ENCODE data around the gene CSNK1E.
A peak's percentile ranks its signal among the peaks of the same experiment; 100 is the strongest.

CSNK1E gene

GRCh38 chr22:38327396-38327795, 10.2 kb upstream of the CSNK1E start:
- DNase-seq, result no peak

DNA sequence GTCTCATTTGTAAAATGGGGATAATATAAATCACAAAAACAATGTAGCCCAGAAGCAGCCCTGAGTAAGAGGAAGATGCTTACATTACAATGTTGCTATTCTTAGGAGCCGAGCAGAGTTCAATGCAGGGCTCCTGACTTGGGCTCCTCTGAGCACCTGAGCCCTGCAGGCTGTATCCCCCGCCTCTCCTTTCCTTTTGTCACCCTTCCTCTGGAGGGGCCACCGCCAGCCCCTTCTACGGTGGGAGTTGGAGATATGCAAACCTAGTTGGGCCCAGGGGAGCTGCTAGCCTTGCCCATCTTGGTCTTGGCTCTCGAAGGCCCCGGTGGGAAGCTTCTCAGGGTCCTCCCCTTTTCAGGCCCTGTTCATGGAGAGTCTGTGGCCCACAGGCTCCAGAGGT, 8.4 kb upstream of the CSNK1E start:
- no peak for DNase-seq

DNA sequence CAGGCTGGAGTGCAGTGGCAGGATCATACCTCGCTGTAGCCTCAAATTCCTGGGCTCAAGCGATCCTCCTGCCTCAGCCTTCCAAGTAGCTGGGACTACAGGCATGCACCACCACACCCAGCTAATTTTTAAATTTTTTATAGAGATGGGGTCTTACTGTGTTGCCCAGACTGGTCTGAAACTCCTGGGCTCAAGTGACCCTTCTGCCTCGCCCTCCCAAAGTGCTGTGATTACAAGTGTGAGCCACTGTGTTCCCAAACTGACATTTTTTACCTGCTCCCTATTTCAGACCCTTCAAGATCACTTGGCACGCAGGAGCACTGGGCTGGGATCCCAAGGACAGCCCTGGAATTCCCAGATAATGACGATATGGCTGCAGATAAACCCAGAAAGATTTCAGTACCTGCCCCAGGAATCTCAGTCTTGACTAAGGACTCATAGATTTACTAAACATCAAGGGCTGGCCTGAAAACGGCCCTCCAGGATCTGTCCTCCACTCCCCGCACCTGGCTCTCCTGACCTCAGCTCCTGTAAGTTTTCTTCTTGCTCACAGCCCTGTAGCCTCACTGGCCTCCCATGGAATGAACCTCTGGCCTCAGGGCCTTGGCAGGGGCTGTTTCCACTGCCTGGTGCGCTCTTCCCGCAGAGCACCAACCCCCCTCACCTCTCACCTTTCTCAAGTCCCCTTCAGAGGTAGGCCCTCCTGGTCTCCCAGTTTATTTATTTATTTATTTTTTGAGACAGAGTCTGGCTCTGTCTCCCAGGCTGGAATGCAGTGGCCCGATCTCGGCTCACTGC, 3.6 kb upstream of the CSNK1E start:
- no peak for DNase-seq

- no peak for DNase-seq
These were observed 1.9 kb upstream of the CSNK1E start for GRCh38 chr22:38318792-38319773.

GRCh38 chr22:38317995-38318715, 922 bp upstream of the CSNK1E start:
- DNase-seq, result no peak

DNA sequence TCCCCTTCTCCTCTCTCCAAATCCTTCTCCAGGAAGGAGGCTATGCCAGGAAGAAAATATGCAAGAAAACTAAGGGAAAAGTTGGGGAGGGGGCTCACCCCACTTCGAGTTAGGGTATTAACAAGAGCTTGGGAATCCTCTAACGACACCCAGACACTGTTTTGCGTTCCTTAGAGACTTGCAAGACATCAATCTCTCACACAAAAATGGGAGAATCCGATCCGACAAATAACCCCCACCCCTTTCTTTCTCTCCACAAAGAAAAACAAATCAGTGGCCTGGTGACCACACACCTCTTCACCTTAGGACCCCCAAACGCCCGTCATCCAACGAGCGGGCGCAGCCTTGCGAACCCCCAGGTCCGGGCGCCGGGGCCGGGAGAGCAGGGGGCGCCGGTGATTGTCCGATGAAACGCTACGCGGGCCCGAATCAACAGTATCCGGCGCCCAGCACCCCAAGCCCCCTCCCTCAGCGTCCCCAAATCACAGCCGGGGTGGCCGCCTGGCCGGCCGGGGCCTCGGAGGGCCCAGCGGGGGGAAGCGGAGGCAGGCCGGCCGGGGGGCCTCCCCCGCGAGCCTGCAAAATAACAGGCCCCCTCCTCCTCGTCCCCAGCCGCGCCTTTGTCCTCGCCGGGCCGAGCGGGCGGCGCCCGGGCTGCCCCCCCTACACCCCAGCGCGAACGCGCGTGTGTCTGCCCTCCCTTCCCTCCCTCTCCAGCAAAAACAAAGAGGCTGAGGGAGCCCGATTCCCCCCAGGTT, 690 bp downstream of the CSNK1E start:
- DNase-seq, result peak; percentile 55

GRCh38 chr22:38315823-38316363, 1.3 kb downstream of the CSNK1E start:
- DNase-seq, result no peak

GRCh38 chr22:38314933-38315822, 2.1 kb downstream of the CSNK1E start:
- DNase-seq, result no peak

- DNase-seq, result no peak
These were observed 2.9 kb downstream of the CSNK1E start for GRCh38 chr22:38314051-38314932.

DNA sequence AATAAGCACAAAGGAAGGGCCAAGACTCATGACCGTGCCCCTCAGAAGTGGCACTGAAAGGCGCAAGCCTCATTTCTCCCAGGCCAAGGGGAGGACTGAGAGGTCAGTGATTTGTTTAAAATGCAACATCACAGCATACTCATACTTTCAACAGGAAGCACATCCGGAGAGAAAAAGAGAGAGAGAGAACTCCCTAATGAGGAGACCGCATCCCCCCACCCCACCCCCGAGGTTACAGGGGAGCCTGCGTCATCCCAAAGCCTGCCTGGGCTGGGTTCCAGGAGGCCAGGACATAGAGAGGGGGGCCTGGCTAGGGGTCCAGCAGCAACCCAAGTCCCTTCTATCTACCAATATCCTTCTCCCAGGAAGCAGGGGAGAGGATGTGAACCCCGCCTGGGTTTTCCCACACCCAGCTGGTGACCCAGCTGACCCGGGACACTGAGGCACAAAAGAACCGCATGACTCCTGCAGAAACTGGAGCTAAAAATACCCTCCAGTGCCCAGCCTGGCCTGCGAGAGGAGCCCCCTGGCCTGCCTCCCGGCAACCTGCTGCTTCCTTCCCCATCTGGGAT, 3.8 kb downstream of the CSNK1E start:
- no peak for DNase-seq

- DNase-seq, result no peak
These were observed 4.9 kb downstream of the CSNK1E start for GRCh38 chr22:38312261-38312800.

DNA sequence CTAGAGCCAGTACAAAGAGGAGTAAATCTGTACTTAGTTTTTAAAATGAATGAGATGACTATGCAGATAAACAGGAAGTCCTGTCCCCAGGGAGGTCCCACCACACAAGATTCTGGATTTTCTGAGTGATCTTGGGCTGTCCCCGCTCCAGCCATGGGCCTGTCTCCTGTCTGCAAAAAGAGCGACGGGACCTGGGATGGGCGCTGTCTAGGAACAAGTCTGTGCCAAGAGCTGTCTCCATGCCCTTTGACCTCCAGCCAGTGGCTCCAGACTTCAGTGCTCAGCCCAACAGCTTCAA, 6.0 kb downstream of the CSNK1E start:
- DNase-seq, result no peak

DNA sequence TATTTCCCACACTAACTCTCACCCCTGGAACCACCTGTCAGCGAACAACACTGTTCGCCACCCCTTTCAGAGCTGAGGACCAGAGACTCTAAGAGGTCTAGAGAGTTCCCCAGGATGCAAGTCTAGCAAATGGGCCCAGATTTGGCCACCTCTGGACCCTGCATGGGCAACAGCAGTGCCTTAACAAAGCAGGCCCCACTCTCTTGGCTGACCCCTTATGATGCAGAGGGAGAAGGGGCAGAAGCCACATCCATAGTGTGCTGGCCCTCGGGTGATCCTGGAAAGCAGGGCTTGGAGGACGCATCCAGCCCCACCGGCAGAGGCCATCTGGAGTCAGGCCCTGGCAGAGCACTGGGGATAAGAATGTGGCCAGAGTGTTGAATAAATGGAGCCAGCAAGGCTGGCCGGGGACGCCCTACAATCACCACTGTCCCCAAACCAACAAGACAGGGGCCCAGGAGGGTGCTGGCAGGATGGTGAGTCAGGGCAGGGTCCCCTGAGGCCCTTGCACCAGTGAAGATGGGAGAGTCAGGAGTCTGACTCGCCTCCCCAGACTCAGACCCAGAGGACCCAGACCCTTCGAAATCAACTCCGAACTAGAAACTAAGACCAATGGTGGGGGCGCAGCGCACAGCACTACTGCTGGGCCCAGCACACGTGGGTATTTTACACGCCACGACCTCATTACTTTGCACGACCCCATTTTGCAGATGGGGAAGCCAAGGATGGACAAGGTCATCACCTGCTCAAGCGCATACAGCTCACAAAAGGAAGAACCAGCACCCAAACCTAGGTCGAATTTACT, 6.5 kb downstream of the CSNK1E start:
- DNase-seq, result no peak

GRCh38 chr22:38309614-38310517, 7.4 kb downstream of the CSNK1E start:
- DNase-seq, result no peak

- DNase-seq, result no peak
These were observed 8.3 kb downstream of the CSNK1E start for GRCh38 chr22:38308791-38309498.
